ENCODE results near the gene DAB1.

DAB1 gene

GRCh38 chr1:57302812-57303596, 120.9 kb downstream of the DAB1 start:
- TF ChIP-seq CTCF (IDR thresholded peaks at IDR 0.05) = no peak
- no peak overlapping the region for H3K4me2 ChIP-seq (ENCODE audit: low read length)
- no peak overlapping the region for H3K27ac ChIP-seq

GRCh38 chr1:57300186-57300585, 123.7 kb downstream of the DAB1 start:
- no peaks in the 10 kb centered on the region for H3K4me1 ChIP-seq
- H3K4me2 ChIP-seq (ENCODE audit: low read length) = no peak overlapping the region
- no peak overlapping the region for H3K27ac ChIP-seq
- H3K9ac ChIP-seq = no peak overlapping the region
- no peaks in the 10 kb centered on the region for H3K36me3 ChIP-seq (ENCODE audit: control insufficient read depth, insufficient read depth, low read length)
- no peak overlapping the region for H3K4me3 ChIP-seq (ENCODE audit: low read depth, low read length)
- no peaks in the 10 kb centered on the region for H3K27me3 ChIP-seq (ENCODE audit: control insufficient read depth, insufficient read depth, low read length)
- TF ChIP-seq CTCF (IDR thresholded peaks at IDR 0.05) = no peak
- H3K9me3 ChIP-seq (ENCODE audit: control insufficient read depth, low read length) = no peaks in the 10 kb centered on the region
- no peak overlapping the region for H2AFZ ChIP-seq
- no peaks in the 10 kb centered on the region for H3K79me2 ChIP-seq

More at GRCh38 chr1:57302812-57303596, 120.9 kb downstream of the DAB1 start:
- Histone ChIP-seq H3K36me3 (ENCODE audit: control insufficient read depth, insufficient read depth, low read length) (no peaks in the 10 kb centered on the region), H3K79me2 (no peaks in the 10 kb centered on the region), H3K4me1 (no peaks in the 10 kb centered on the region), H2AFZ (no peak overlapping the region), H3K9ac (no peak overlapping the region), H3K9me3 (ENCODE audit: control insufficient read depth, low read length) (no peaks in the 10 kb centered on the region), H3K27me3 (ENCODE audit: control insufficient read depth, insufficient read depth, low read length) (no peaks in the 10 kb centered on the region), H3K4me3 (ENCODE audit: low read depth, low read length) (no peak overlapping the region)

DNA sequence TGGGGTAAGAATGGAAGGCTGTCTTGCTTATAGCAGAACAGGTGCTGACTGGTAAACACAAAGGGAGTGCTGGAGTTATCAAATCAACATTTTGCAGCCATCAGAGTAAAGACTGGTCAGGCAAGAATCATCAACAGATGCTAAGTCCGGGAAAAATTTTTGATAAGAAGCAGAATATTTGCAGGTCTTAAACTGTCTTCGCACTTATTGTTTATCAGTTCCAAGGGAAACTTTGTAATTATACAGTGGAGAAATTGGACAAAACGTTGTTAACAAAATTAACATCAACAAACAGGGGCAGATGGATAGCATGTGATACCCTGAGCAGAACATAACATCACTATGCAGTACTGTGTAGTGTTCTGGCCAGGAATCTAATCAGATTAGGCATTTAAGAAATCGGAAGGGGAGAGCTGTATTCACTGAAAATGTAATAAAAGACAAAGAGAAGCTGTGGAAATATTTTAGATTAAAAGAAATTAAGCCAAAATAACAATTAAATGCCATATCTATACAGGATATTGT, 127.1 kb downstream of the DAB1 start:
- H3K27ac ChIP-seq = no peak overlapping the region
- H3K79me2 ChIP-seq = no peaks in the 10 kb centered on the region
- H3K9me3 ChIP-seq (ENCODE audit: control insufficient read depth, low read length) = no peaks in the 10 kb centered on the region
- no peaks in the 10 kb centered on the region for H3K27me3 ChIP-seq (ENCODE audit: control insufficient read depth, insufficient read depth, low read length)
- H3K9ac ChIP-seq = no peak overlapping the region
- no peak overlapping the region for H2AFZ ChIP-seq
- no peak overlapping the region for H3K4me2 ChIP-seq (ENCODE audit: low read length)
- TF ChIP-seq CTCF (IDR thresholded peaks at IDR 0.05) = no peak
- no peaks in the 10 kb centered on the region for H3K4me1 ChIP-seq
- H3K4me3 ChIP-seq (ENCODE audit: low read depth, low read length) = no peak overlapping the region
- H3K36me3 ChIP-seq (ENCODE audit: control insufficient read depth, insufficient read depth, low read length) = no peaks in the 10 kb centered on the region

- no peaks in the 10 kb centered on the region for H3K27me3 ChIP-seq (ENCODE audit: control insufficient read depth, insufficient read depth, low read length)
- TF ChIP-seq CTCF (IDR thresholded peaks at IDR 0.05) = no peak
- H3K36me3 ChIP-seq (ENCODE audit: control insufficient read depth, insufficient read depth, low read length) = no peaks in the 10 kb centered on the region
- no peak overlapping the region for H3K9ac ChIP-seq
- H2AFZ ChIP-seq = no peak overlapping the region
- H3K4me3 ChIP-seq (ENCODE audit: low read depth, low read length) = no peak overlapping the region
- no peak overlapping the region for H3K4me2 ChIP-seq (ENCODE audit: low read length)
- H3K79me2 ChIP-seq = no peaks in the 10 kb centered on the region
- H3K27ac ChIP-seq = no peak overlapping the region
- no peaks in the 10 kb centered on the region for H3K4me1 ChIP-seq
- no peaks in the 10 kb centered on the region for H3K9me3 ChIP-seq (ENCODE audit: control insufficient read depth, low read length)
Observed at GRCh38 chr1:57295326-57295725, 128.5 kb downstream of the DAB1 start.

DNA sequence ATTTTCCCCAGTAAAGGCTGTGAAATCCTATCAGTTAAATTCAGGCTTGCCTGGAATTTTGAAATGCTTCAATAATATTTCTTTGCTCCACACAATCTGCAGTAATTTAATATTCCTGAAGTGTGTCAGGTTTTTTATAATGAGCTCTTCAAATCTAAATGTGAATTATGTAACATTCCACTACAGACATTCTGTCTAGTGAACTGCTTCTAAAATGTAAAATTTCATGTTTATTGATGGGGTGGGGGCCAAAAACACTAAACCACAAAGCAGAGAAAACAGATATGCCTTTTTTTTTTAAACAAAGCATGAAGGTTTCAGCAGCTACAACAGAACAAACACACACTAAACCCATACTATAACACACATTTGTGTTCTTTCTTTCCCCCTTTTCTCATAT, 129.7 kb downstream of the DAB1 start:
- H3K4me1 ChIP-seq = no peaks in the 10 kb centered on the region
- no peaks in the 10 kb centered on the region for H3K36me3 ChIP-seq (ENCODE audit: control insufficient read depth, insufficient read depth, low read length)
- no peak overlapping the region for H2AFZ ChIP-seq
- H3K79me2 ChIP-seq = no peaks in the 10 kb centered on the region
- no peak overlapping the region for H3K4me3 ChIP-seq (ENCODE audit: low read depth, low read length)
- no peak for TF ChIP-seq CTCF (IDR thresholded peaks at IDR 0.05)
- H3K4me2 ChIP-seq (ENCODE audit: low read length) = no peak overlapping the region
- no peak overlapping the region for H3K27ac ChIP-seq
- no peaks in the 10 kb centered on the region for H3K27me3 ChIP-seq (ENCODE audit: control insufficient read depth, insufficient read depth, low read length)
- no peak overlapping the region for H3K9ac ChIP-seq
- H3K9me3 ChIP-seq (ENCODE audit: control insufficient read depth, low read length) = no peaks in the 10 kb centered on the region
